CD4-positive, alpha-beta memory T cell (primary cell): ENCODE data around the gene PIK3R5. TPM values are rescaled to one million over a fixed set of nuclear protein-coding genes. Genes with fewer than 3 reads are reported as not detected.

Experiments used
- CTCF ChIA-PET: fragments of 350-600 bp; sonication (Branson Sonifier 250); formaldehyde crosslinking; loops from one replicate; lab custom pipeline; 2021; ENCODE audit warnings: inconsistent platforms; ENCODE audit not compliant: partially characterized antibody; lab: Charles Lee
- POLR2A ChIA-PET: fragments of 350-600 bp; sonication (Branson Sonifier 250); formaldehyde crosslinking; loops from one replicate; lab custom pipeline; 2021; ENCODE audit not compliant: partially characterized antibody; lab: Charles Lee
- DNase-seq, 5 donors: peaks; one replicate each; pipeline versions ENCODE4 v3.0.0 to v3.0.0-alpha.2; 2020 to 2022; ENCODE audit warnings: mixed read lengths in 1 of 5
- H3K27ac ChIP-seq: one replicate; pipeline ENCODE4 v1.7.0; 2013; ENCODE audit warnings: low read depth, low read length
- H3K27me3 ChIP-seq: 2 replicates; pipeline ENCODE4 v1.7.0; 2013; ENCODE audit warnings: mild to moderate bottlenecking, low read length, moderate library complexity; ENCODE audit not compliant: insufficient read depth
- H3K36me3 ChIP-seq: 2 replicates; pipeline ENCODE4 v1.7.0; 2013; ENCODE audit warnings: mild to moderate bottlenecking, low read length, moderate library complexity; ENCODE audit not compliant: insufficient read depth
- H3K4me1 ChIP-seq: 2 replicates; pipeline ENCODE4 v1.7.0; 2013; ENCODE audit warnings: mild to moderate bottlenecking, low read length, moderate library complexity; ENCODE audit not compliant: insufficient read depth
- H3K4me3 ChIP-seq, 2 donors: one replicate each; pipeline ENCODE4 v1.7.0; 2013; ENCODE audit warnings: low read length in 2 of 2, mild to moderate bottlenecking in 1 of 2
- H3K9me3 ChIP-seq, 2 donors: one replicate each; pipeline ENCODE4 v1.7.0; 2013; ENCODE audit warnings: low read length in 2 of 2, control low read depth in 1 of 2; ENCODE audit not compliant: control insufficient read depth in 1 of 2
- H3K27ac Mint-ChIP-seq, 7 donors: one replicate each; pipeline ENCODE4 v1.8.0; 2020 to 2021; ENCODE audit warnings: mixed read lengths in 7 of 7, mild to moderate bottlenecking in 6 of 7, inconsistent platforms in 3 of 7, moderate library complexity in 3 of 7
- H3K27me3 Mint-ChIP-seq, 2 donors: one replicate each; pipeline ENCODE4 v1.8.0; 2020 to 2021; ENCODE audit warnings: mixed read lengths in 2 of 2
- H3K36me3 Mint-ChIP-seq, 2 donors: one replicate each; pipeline ENCODE4 v1.8.0; 2020 to 2021; ENCODE audit warnings: mixed read lengths in 2 of 2, inconsistent platforms in 1 of 2, mild to moderate bottlenecking in 1 of 2
- H3K4me1 Mint-ChIP-seq, 4 donors: one replicate each; pipeline ENCODE4 v1.8.0; 2020 to 2021; ENCODE audit warnings: mixed read lengths in 4 of 4, mild to moderate bottlenecking in 1 of 4
- H3K4me3 Mint-ChIP-seq, 8 donors: one replicate each; pipeline ENCODE4 v1.8.0; 2020 to 2021; ENCODE audit warnings: mixed read lengths in 8 of 8, mild to moderate bottlenecking in 7 of 8, moderate library complexity in 6 of 8, inconsistent platforms in 3 of 8
- H3K9me3 Mint-ChIP-seq, 8 donors: one replicate each; pipeline ENCODE4 v1.8.0; 2020 to 2021; ENCODE audit warnings: mixed read lengths in 8 of 8, mild to moderate bottlenecking in 5 of 8, inconsistent platforms in 3 of 8, moderate library complexity in 1 of 8
- intact Hi-C: fragments of 100-400 bp; cut with micrococcal nuclease; formaldehyde crosslinking; loops from one replicate; pipeline ENCODE4 v1.15.1; 2023
- polyA plus RNA-seq, 2 donors: library from polyadenylated mRNA; unstranded; fragments of 300-500 nt; fragmentation: Illumina TruSeq; gene quantifications; one replicate each; pipeline ENCODE4 v1.2.3, GENCODE V29; 2021
- total RNA-seq, 2 experiments: library from RNA; stranded (reverse); gene quantifications; one replicate each; pipeline ENCODE4 v1.2.3, GENCODE V29; 2021

The PIK3R5 gene
- total and polyA plus RNA-seq, 4 experiments from 2014 or later, result 18.5 to 89.4 (median 73.6) TPM

- H3K27me3 Mint-ChIP-seq, result no peaks in the 10 kb centered on the region
- peaks cover 66 to 81% (median 74%) of the 10 kb centered on the region in 4 donors for H3K4me1 Mint-ChIP-seq
- no peak for DNase-seq
- ChIA-PET CTCF (no interaction called here), POLR2A (interaction anchor here (5.7 to 16.7 kb wide), 2 partner anchors 16 to 62 kb away, joined by 89 to 509 read pairs; no protein-coding TSS in a partner anchor)
- intact Hi-C loops, result no loop called here
- H3K27ac Mint-ChIP-seq, result peak overlapping the region; percentile 5 to 92 (median 61)
- H3K36me3 Mint-ChIP-seq, result peaks cover 52 to 66% of the 10 kb centered on the region in 2 donors
- peaks cover 0 to 2% (median 0%) of the 10 kb centered on the region in 8 donors for H3K9me3 Mint-ChIP-seq
- peaks cover 82% of the 10 kb centered on the region for H3K4me1 ChIP-seq
- H3K9me3 ChIP-seq, result no peaks in the 10 kb centered on the region
- H3K4me3 ChIP-seq, result no peak overlapping the region
- no peaks in the 10 kb centered on the region for H3K27me3 ChIP-seq
- H3K27ac ChIP-seq, result peak overlapping the region; percentile 31
- H3K36me3 ChIP-seq, result no peaks in the 10 kb centered on the region
- peak overlapping the region in 7 of 8 donors; percentile 3 to 100 (median 68) for H3K4me3 Mint-ChIP-seq
These were observed 3.7 kb downstream of the PIK3R5 start for GRCh38 chr17:8961829-8962228.

GRCh38 chr17:8960325-8961140 is 5.0 kb downstream of the PIK3R5 start:
- Mint-ChIP-seq H3K36me3 (peaks cover 58 to 75% of the 10 kb centered on the region in 2 donors), H3K27me3 (no peaks in the 10 kb centered on the region), H3K4me1 (peaks cover 74 to 94% (median 82%) of the 10 kb centered on the region in 4 donors), H3K9me3 (no peaks in the 10 kb centered on the region), H3K27ac (peak overlapping the region; percentile 74 to 95 (median 92)), H3K4me3 (peak overlapping the region; percentile 45 to 92 (median 76))
- Histone ChIP-seq H3K27ac (peak overlapping the region; percentile 18), H3K4me3 (no peak overlapping the region), H3K4me1 (peaks cover 91% of the 10 kb centered on the region), H3K9me3 (no peaks in the 10 kb centered on the region), H3K36me3 (no peaks in the 10 kb centered on the region), H3K27me3 (no peaks in the 10 kb centered on the region)
- intact Hi-C loops, result no loop called here
- ChIA-PET CTCF (interaction anchor here (0.8 kb wide), 2 partner anchors 37 to 65 kb away, joined by 3 read pairs; no protein-coding TSS in a partner anchor), POLR2A (interaction anchor here (4.4 to 16.7 kb wide), 3 partner anchors 15 to 61 kb away, joined by 30 to 509 read pairs (median 89); no protein-coding TSS in a partner anchor)
- DNase-seq, result peak in 1 of 5 donors; percentile 43

GRCh38 chr17:8959312-8959918 is 6.1 kb downstream of the PIK3R5 start:
- Histone ChIP-seq H3K27ac (peak overlapping the region; percentile 6), H3K9me3 (no peaks in the 10 kb centered on the region), H3K36me3 (no peaks in the 10 kb centered on the region), H3K27me3 (no peaks in the 10 kb centered on the region), H3K4me1 (peaks cover 99% of the 10 kb centered on the region), H3K4me3 (no peak overlapping the region)
- POLR2A ChIA-PET, result interaction anchor here (4.4 to 16.7 kb wide), 2 partner anchors 14 to 60 kb away, joined by 30 to 509 read pairs; no protein-coding TSS in a partner anchor
- Mint-ChIP-seq H3K4me1 (peaks cover 76 to 97% (median 91%) of the 10 kb centered on the region in 4 donors), H3K27ac (peak overlapping the region; percentile 67 to 98 (median 92)), H3K4me3 (peak overlapping the region in 7 of 8 donors; percentile 41 to 92 (median 71)), H3K36me3 (peaks cover 63 to 75% of the 10 kb centered on the region in 2 donors), H3K9me3 (no peaks in the 10 kb centered on the region), H3K27me3 (no peaks in the 10 kb centered on the region)
- intact Hi-C loops, result no loop called here
- DNase-seq, result no peak
- CTCF ChIA-PET, result interaction anchor here (0.8 kb wide), 1 partner anchor 64 kb away, joined by 3 read pairs; no protein-coding TSS in a partner anchor

GRCh38 chr17:8957721-8958120 is 7.8 kb downstream of the PIK3R5 start:
- Mint-ChIP-seq H3K27ac (peak overlapping the region; percentile 77 to 100 (median 92)), H3K27me3 (no peaks in the 10 kb centered on the region), H3K4me3 (peak overlapping the region in 4 of 8 donors; percentile 51 to 91 (median 65)), H3K36me3 (peaks cover 62 to 72% of the 10 kb centered on the region in 2 donors), H3K9me3 (no peaks in the 10 kb centered on the region), H3K4me1 (peaks cover 78 to 99% (median 92%) of the 10 kb centered on the region in 4 donors)
- Histone ChIP-seq H3K9me3 (no peaks in the 10 kb centered on the region), H3K4me1 (peaks cover 99% of the 10 kb centered on the region), H3K36me3 (no peaks in the 10 kb centered on the region), H3K27ac (peak overlapping the region; percentile 15), H3K4me3 (no peak overlapping the region), H3K27me3 (no peaks in the 10 kb centered on the region)
- DNase-seq, result no peak
- intact Hi-C loops, result no loop called here
- CTCF ChIA-PET, result interaction anchor here (1.1 to 1.8 kb wide), 2 partner anchors 8 to 16 kb away, joined by 3 to 5 read pairs; partner anchors contain the start of gene PIK3R5
- POLR2A ChIA-PET, result interaction anchor here (1.4 to 23.7 kb wide), 4 partner anchors 1 to 67 kb away, joined by 3 to 509 read pairs (median 270); partner anchors contain the start of gene PIK3R5

GRCh38 chr17:8956465-8956902 is 9.0 kb downstream of the PIK3R5 start:
- POLR2A ChIA-PET, result interaction anchor here (4.4 to 23.7 kb wide), 3 partner anchors 2 to 57 kb away, joined by 30 to 509 read pairs (median 509); partner anchors contain the start of gene PIK3R5

GRCh38 chr17:8955021-8955959 is 10.2 kb downstream of the PIK3R5 start:
- Histone ChIP-seq H3K4me3 (no peak overlapping the region), H3K36me3 (no peaks in the 10 kb centered on the region), H3K27ac (peak overlapping the region; percentile 65), H3K9me3 (no peaks in the 10 kb centered on the region), H3K27me3 (no peaks in the 10 kb centered on the region), H3K4me1 (peaks cover 95% of the 10 kb centered on the region)
- Mint-ChIP-seq H3K4me1 (peaks cover 79 to 100% (median 95%) of the 10 kb centered on the region in 4 donors), H3K9me3 (peaks cover 0 to 6% (median 4%) of the 10 kb centered on the region in 8 donors), H3K4me3 (peak overlapping the region; percentile 55 to 91 (median 82)), H3K36me3 (peaks cover 70 to 74% of the 10 kb centered on the region in 2 donors), H3K27me3 (no peaks in the 10 kb centered on the region), H3K27ac (peak overlapping the region; percentile 92 to 100 (median 98))
- intact Hi-C loops, result no loop called here
- DNase-seq, result no peak
- POLR2A ChIA-PET, result interaction anchor here (0.7 to 23.7 kb wide), 7 partner anchors 3 to 765 kb away, joined by 3 to 509 read pairs (median 5); partner anchors contain the start of genes BORCS6 and PIK3R5
- CTCF ChIA-PET, result interaction anchor here (0.6 to 3.9 kb wide), 7 partner anchors 9 to 55 kb away, joined by 3 to 28 read pairs (median 4); partner anchors contain the start of gene PIK3R5

More at GRCh38 chr17:8956465-8956902, 9.0 kb downstream of the PIK3R5 start:
- peaks cover 99% of the 10 kb centered on the region for H3K4me1 ChIP-seq
- H3K9me3 ChIP-seq, result no peaks in the 10 kb centered on the region
- intact Hi-C loops, result no loop called here
- no peaks in the 10 kb centered on the region for H3K36me3 ChIP-seq
- H3K27ac ChIP-seq, result peak overlapping the region; percentile 23
- H3K4me3 Mint-ChIP-seq, result peak overlapping the region in 7 of 8 donors; percentile 7 to 91 (median 39)
- DNase-seq, result no peak
- peak overlapping the region; percentile 92 to 100 (median 98) for H3K27ac Mint-ChIP-seq
- peaks cover 77 to 99% (median 92%) of the 10 kb centered on the region in 4 donors for H3K4me1 Mint-ChIP-seq
- H3K9me3 Mint-ChIP-seq, result no peaks in the 10 kb centered on the region
- H3K27me3 Mint-ChIP-seq, result no peaks in the 10 kb centered on the region
- H3K4me3 ChIP-seq, result no peak overlapping the region
- H3K27me3 ChIP-seq, result no peaks in the 10 kb centered on the region
- CTCF ChIA-PET, result interaction anchor here (1.1 to 1.8 kb wide), 2 partner anchors 14 to 580 kb away, joined by 3 to 5 read pairs; partner anchors contain the start of gene KRABD2
- H3K36me3 Mint-ChIP-seq, result peaks cover 66 to 69% of the 10 kb centered on the region in 2 donors
